ENCODE measurements around the gene GOLGA5.

GOLGA5 gene

GRCh38 chr14:92753250-92753649, 40.9 kb upstream of the GOLGA5 start:
- ATAC-seq (ENCODE audit: insufficient read depth, low read depth) (no peak), DNase-seq (no peak)
- peaks cover 49% of the 10 kb centered on the region for H3K4me1 ChIP-seq (ENCODE audit: insufficient read depth, low read length)
- H4K20me1 ChIP-seq (ENCODE audit: insufficient read depth, low read length) = no peaks in the 10 kb centered on the region
- no peaks in the 10 kb centered on the region for H3K79me2 ChIP-seq (ENCODE audit: insufficient read depth, low read length)
- H3K9me3 ChIP-seq (ENCODE audit: insufficient read depth, low read length, severe bottlenecking) = no peaks in the 10 kb centered on the region
- H3K9ac ChIP-seq (ENCODE audit: low read depth, low read length) = no peak overlapping the region
- H3K4me2 ChIP-seq (ENCODE audit: insufficient read depth, low read length) = no peak overlapping the region
- no peak overlapping the region for H2AFZ ChIP-seq (ENCODE audit: low read depth, low read length)
- no peaks in the 10 kb centered on the region for H3K27me3 ChIP-seq (ENCODE audit: insufficient read depth, low read length, poor library complexity)
- no peaks in the 10 kb centered on the region for H3K36me3 ChIP-seq (ENCODE audit: insufficient read depth, low read length)
- H3K4me3 ChIP-seq (ENCODE audit: low read depth in 1 of 2, low read length in 2 of 2) = no peak overlapping the region
- no peak overlapping the region for H3K27ac ChIP-seq (ENCODE audit: low read length)
- TF ChIP-seq CTCF (IDR thresholded peaks at IDR 0.05; ENCODE audit: borderline replicate concordance, extremely low read depth, low read length, poor library complexity, severe bottlenecking) (no peak), EZH2 (IDR thresholded peaks at IDR 0.05; ENCODE audit: borderline replicate concordance, low read depth, low read length, severe bottlenecking) (no peak)

GRCh38 chr14:92754966-92755365, 39.1 kb upstream of the GOLGA5 start:
- TF ChIP-seq EZH2 (IDR thresholded peaks at IDR 0.05; ENCODE audit: borderline replicate concordance, low read depth, low read length, severe bottlenecking) (no peak), CTCF (IDR thresholded peaks at IDR 0.05; ENCODE audit: borderline replicate concordance, extremely low read depth, low read length, poor library complexity, severe bottlenecking) (no peak)
- H3K79me2 ChIP-seq (ENCODE audit: insufficient read depth, low read length) = no peaks in the 10 kb centered on the region
- H3K4me1 ChIP-seq (ENCODE audit: insufficient read depth, low read length) = peaks cover 47% of the 10 kb centered on the region
- no peak for DNase-seq
- no peak overlapping the region for H3K4me3 ChIP-seq (ENCODE audit: low read depth in 1 of 2, low read length in 2 of 2)
- no peak overlapping the region for H3K4me2 ChIP-seq (ENCODE audit: insufficient read depth, low read length)
- H3K27ac ChIP-seq (ENCODE audit: low read length) = no peak overlapping the region
- no peaks in the 10 kb centered on the region for H3K36me3 ChIP-seq (ENCODE audit: insufficient read depth, low read length)
- H3K9ac ChIP-seq (ENCODE audit: low read depth, low read length) = no peak overlapping the region
- no peaks in the 10 kb centered on the region for H3K27me3 ChIP-seq (ENCODE audit: insufficient read depth, low read length, poor library complexity)
- ATAC-seq (ENCODE audit: insufficient read depth, low read depth) = no peak
- H2AFZ ChIP-seq (ENCODE audit: low read depth, low read length) = no peak overlapping the region
- H3K9me3 ChIP-seq (ENCODE audit: insufficient read depth, low read length, severe bottlenecking) = no peaks in the 10 kb centered on the region
- no peaks in the 10 kb centered on the region for H4K20me1 ChIP-seq (ENCODE audit: insufficient read depth, low read length)

- Histone ChIP-seq H3K36me3 (ENCODE audit: insufficient read depth, low read length) (no peaks in the 10 kb centered on the region), H3K4me1 (ENCODE audit: insufficient read depth, low read length) (peaks cover 47% of the 10 kb centered on the region), H3K27me3 (ENCODE audit: insufficient read depth, low read length, poor library complexity) (no peaks in the 10 kb centered on the region), H3K4me3 (ENCODE audit: low read depth in 1 of 2, low read length in 2 of 2) (no peak overlapping the region), H3K79me2 (ENCODE audit: insufficient read depth, low read length) (no peaks in the 10 kb centered on the region), H3K9ac (ENCODE audit: low read depth, low read length) (no peak overlapping the region), H3K27ac (ENCODE audit: low read length) (no peak overlapping the region), H3K4me2 (ENCODE audit: insufficient read depth, low read length) (no peak overlapping the region), H3K9me3 (ENCODE audit: insufficient read depth, low read length, severe bottlenecking) (no peaks in the 10 kb centered on the region), H2AFZ (ENCODE audit: low read depth, low read length) (no peak overlapping the region), H4K20me1 (ENCODE audit: insufficient read depth, low read length) (no peaks in the 10 kb centered on the region)
- no peak for TF ChIP-seq EZH2 (IDR thresholded peaks at IDR 0.05; ENCODE audit: borderline replicate concordance, low read depth, low read length, severe bottlenecking)
- TF ChIP-seq CTCF (IDR thresholded peaks at IDR 0.05; ENCODE audit: borderline replicate concordance, extremely low read depth, low read length, poor library complexity, severe bottlenecking) = no peak
- ATAC-seq (ENCODE audit: insufficient read depth, low read depth) (no peak), DNase-seq (no peak)
These were observed 38.6 kb upstream of the GOLGA5 start for GRCh38 chr14:92755495-92755894.

GRCh38 chr14:92756446-92756845, 37.7 kb upstream of the GOLGA5 start:
- H4K20me1 ChIP-seq (ENCODE audit: insufficient read depth, low read length) = no peaks in the 10 kb centered on the region
- no peak for TF ChIP-seq CTCF (IDR thresholded peaks at IDR 0.05; ENCODE audit: borderline replicate concordance, extremely low read depth, low read length, poor library complexity, severe bottlenecking)
- TF ChIP-seq EZH2 (IDR thresholded peaks at IDR 0.05; ENCODE audit: borderline replicate concordance, low read depth, low read length, severe bottlenecking) = no peak
- DNase-seq (no peak), ATAC-seq (ENCODE audit: insufficient read depth, low read depth) (no peak)
- H3K36me3 ChIP-seq (ENCODE audit: insufficient read depth, low read length) = no peaks in the 10 kb centered on the region
- no peak overlapping the region for H2AFZ ChIP-seq (ENCODE audit: low read depth, low read length)
- H3K4me1 ChIP-seq (ENCODE audit: insufficient read depth, low read length) = peaks cover 47% of the 10 kb centered on the region
- H3K4me3 ChIP-seq (ENCODE audit: low read depth in 1 of 2, low read length in 2 of 2) = no peak overlapping the region
- H3K9ac ChIP-seq (ENCODE audit: low read depth, low read length) = no peak overlapping the region
- H3K9me3 ChIP-seq (ENCODE audit: insufficient read depth, low read length, severe bottlenecking) = no peaks in the 10 kb centered on the region
- no peak overlapping the region for H3K4me2 ChIP-seq (ENCODE audit: insufficient read depth, low read length)
- no peak overlapping the region for H3K27ac ChIP-seq (ENCODE audit: low read length)
- no peaks in the 10 kb centered on the region for H3K79me2 ChIP-seq (ENCODE audit: insufficient read depth, low read length)
- H3K27me3 ChIP-seq (ENCODE audit: insufficient read depth, low read length, poor library complexity) = no peaks in the 10 kb centered on the region
